Islet of Langerhans (tissue), 1 donor: Measurements from ENCODE around the gene ZSWIM1.
"Not testable (repeated sequence)": the region's sequence is repeated elsewhere in the genome, so short reads cannot be mapped to it uniquely, and the experiment has no call there.

Experiments
- FAIRE-seq: peaks from one replicate; lab custom pipeline; 2011; peaks lifted over from hg19 to GRCh38; lab: Jason Lieb, UNC

Gene ZSWIM1

GRCh38 chr20:45909817-45910669, 29.0 kb downstream of the ZSWIM1 start:
- FAIRE-seq = no peak

DNA sequence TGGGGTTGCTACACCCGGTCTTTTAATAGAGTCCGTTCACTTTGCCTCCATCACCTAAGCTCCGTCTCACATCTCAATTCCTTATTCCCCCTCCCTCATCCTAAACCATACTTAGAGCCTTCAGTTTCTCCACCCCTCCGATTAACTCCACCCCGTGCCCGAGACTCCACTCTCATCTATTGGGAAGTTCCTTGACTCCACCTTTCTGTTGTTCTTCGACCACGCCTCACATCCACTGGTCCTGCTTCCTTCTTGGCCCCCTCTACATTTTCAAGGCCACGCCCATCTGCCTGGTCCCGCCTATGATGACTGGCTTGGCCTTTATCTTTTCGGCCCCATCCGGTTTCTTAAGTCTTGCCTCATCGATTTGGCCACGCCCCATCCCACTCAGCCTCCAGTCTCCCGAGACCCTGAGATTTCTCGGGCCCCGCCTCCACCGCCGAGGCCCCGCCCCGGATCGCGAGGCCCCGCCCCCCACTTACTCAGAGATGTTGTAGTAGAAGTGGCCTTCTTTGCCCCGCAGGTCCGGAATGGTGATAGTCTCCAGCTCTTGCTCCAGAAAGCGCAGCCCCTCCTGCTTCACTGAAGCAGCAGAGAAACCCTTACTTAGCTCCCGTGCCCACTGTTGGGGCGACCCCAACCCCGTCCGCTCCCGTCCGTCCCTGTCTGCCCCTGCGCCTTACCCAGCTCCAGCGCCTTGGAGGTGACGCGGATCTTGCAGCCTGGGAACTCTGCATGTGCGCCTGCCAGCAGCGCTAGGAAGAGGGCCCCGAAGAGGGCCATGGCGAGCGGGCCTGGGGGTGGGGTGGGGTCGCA, 29.9 kb downstream of the ZSWIM1 start:
- FAIRE-seq = no peak

DNA sequence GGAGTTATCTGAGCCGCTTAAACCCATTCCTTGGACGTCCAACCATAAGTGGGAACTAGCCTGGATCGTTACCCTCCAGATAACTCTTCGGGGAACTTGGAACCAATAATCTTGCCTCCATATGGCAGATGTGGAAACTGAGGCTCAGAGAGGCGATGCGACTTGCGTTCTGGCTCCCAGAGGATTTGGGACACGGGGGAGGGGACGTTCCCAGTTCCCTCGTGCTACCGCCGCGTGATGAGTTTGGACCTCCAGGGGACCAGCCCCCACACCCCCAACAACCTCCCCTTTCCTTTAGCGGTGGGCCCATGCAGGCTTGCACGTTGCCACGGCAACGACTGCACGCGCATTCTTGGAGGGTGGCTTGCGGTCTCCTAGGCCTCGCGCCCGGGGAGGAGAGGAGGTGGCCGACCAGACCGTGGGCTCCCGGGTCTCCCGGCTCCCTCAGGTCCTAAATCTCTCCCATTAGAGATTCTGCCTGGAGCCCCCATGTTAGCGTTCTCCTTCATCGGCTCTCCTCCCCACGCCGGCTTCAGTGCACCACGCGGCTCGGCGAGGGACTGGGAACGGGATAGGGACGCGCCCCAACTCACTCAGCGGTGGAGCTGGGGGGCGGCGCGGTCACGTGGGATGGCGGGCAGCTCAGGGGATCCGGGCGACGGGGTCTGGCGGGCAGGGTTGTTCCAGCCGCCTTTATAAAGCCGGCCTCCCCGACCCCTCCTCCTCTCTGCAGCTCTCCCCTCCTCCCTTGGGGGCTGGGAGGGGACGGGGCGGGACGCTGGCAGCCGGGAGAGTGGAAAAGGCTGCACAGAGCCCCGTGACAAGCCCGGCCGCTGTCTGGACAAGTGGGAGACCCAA, 30.7 kb downstream of the ZSWIM1 start, which contains the start of gene PLTP:
Gene PLTP (minus strand): TSS at position 670 of the 858 bp plus-strand sequence. CDS start 703 bp downstream, outside the sequence.
- FAIRE-seq = no peak

DNA sequence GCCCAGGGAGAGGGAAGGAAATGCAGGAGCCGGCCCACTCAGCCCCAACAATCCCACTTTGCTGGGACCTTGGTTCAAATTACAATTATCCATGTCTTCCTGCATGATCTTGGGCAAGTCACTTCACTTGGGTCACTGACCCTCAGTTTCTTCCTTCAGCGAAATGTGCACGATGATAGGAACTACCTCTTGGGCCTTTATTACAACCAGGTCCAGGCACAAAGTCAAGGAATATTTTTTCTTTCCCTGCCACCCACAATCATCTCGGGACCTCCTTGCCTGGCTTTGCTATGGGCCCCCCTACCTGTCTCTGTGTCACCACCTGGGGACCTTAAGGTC, 31.3 kb downstream of the ZSWIM1 start:
- no peak for FAIRE-seq

DNA sequence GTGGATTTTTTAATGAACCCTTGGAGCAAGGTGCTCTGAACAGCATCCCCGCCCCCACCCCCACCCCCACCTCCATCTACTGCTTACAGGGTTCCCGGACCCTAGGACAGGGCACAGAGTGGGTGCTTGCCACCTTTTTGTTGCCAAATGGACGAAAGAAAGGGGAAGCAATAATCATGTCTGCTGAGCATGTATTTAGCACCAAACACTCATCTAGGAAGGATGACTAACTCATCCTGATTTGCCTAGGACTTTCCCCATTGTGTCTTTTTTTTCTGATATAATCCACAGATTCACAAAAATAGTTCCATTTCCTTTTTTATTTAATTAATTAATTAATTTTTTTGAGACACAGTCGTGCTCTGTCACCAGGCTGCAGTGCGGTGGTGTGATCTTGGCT, 32.1 kb downstream of the ZSWIM1 start:
- no peak for FAIRE-seq

DNA sequence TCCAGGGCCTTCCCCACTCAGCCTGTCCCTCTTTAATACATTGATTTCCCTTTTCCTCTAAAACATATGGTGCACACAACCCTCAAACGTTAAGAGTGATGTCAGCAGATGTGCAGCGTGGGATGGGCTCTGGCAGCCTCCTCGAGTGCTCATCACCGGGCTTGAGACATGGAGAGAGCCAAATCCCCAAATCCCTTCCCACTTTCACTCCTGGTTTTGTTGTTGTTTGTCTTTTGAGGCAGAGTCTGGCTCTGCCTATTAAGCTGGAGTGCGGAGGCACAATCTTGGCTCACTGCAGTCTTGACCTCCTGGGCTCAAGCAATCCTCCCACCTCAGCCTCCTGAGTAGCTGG, 36.7 kb downstream of the ZSWIM1 start:
- no peak for FAIRE-seq

DNA sequence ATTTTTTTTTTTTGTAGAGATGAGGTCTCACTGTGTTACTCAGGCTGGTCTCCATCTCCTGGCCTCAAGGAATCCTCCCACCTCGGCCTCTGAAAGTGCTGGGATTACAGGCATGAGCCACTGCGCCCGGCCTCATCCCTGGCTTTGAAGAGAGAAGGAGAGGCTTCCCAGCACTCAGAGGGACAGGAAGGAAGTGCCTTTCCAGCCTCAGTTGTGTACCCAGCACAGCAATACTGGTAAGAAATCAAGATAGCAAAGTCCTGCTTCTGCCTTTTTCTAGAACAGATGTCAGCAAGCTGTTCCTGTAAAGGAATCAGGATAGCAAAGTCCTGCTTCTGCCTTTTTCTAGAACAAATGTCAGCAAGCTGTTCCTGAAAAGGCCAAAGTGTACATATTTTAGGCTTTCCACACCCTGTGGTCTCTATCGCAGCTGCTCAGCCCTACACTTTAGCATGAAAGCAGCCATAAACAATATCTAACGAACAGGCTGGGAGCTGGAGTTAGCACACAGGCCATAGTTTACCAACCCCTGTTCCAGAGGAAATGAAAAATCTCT, 37.2 kb downstream of the ZSWIM1 start:
- FAIRE-seq = no peak

GRCh38 chr20:45918779-45919537, 37.9 kb downstream of the ZSWIM1 start:
- FAIRE-seq = no peak

DNA sequence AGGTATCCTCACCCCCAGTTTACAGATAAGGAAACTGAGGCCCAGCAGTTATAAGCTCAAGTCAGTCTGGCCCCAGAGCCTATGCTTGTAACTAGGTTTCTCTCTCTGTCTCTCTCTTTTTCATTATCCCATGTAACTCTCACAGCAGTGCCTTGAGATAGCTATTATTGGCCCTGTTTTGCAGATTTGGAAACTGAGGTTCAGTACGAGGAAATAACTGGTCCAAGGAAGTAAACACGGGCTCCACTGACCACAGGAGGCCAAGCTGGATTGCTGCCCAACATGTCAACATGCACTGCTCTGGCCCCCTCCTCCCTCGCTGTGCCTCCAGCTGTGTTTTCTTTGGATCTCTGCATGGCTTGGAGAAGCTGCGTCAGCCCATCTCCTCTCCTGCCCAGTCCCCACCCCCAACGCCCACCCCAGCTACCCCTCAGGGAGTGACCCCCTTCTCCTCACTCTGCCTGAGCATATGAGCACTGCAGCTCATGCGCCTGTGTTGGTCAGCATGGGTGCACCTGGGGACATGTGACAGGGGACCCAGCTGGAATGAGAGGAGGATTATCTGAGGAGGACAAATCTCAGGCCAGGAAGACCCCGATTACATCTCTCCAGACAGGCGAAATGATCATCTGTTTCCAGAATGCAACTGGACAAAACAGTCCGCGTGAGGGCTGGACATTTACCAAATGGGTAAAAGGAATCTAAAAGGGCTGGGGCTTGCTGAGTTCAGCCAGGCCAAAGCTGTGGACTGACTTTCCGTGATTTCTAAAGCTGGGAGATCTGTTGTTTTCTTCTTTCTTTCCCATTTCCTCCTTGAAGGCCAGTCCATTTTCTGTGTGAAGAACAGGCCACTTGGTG, 38.7 kb downstream of the ZSWIM1 start:
- FAIRE-seq = no peak

DNA sequence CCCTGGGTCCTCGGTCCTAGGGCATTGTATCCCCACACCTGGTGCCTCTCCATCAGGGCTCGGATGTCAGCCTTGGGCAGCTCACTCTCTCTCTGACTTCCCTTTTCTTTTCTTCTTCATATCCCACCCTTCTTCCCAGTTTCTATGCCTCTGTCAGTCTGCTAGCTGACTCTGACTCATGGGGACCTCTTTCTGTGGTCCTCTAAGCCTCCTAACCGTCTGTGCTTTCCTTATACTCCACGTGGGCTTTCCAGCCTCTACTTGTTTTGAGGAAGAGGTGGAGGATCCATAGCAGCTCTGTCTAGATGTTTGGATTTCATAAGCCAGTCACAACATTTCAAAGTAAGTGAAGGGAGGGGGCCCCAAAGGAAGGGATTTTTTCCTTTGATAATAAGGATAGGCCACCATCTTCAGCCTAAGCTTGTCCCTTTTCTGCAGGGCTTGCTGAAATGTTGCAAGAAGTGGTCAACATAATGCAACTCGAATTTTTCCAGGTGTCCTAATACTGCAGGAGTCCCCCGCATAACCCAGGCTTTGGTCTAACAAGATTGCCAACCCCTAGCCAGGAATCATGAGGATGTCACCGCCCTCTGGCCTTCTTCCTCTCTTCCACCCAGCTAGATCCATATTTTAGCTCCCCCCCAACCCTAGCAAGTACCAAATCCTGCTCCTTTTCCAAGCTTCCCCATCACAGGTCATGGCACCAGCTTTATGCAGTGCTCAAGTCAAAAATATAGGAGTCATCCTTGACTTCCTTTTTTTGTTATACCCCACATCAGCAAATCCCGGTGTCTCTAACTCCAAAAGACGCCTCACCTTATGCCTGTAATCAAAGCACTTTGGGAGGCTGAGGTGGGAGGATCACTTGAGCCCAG, 39.7 kb downstream of the ZSWIM1 start:
- FAIRE-seq = no peak

DNA sequence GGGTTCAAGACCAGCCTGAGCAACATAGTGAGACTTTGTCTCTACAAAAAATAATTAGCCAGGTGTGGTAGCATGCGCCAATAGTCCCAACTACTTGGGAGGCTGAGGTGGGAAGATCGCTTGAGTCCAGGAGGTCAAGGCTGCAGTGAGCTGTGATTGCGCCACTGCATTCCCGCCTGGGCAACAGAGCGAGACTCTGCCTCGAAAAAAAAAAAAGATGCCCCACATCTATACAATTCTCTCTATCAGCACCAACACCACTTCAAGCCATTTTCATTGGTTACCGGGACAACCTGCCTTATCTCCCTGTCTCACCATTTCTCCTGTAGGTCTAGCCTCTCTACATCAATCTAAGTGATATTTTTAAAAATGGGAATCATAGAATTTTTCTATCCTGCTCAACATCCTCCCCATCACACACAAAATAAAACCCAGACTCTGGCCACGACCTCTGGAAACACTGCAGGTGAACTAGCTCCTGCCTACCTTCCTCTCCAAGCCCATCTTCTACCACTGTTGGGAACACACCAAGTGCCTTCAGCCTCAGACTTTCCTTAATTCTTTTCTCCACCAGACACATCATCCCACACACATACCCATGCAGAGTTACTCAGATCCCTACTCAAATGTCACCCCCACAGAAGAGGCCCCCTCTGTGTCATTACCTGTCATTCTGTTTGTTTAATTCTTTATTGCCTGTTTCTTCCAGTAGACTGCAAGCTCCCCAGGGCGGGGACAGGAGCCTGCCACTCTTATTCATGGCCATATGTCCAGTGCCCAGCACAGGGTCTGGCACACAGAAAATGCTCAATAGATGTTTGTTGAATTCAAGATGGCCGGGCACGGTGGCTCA, 40.5 kb downstream of the ZSWIM1 start:
- no peak for FAIRE-seq

DNA sequence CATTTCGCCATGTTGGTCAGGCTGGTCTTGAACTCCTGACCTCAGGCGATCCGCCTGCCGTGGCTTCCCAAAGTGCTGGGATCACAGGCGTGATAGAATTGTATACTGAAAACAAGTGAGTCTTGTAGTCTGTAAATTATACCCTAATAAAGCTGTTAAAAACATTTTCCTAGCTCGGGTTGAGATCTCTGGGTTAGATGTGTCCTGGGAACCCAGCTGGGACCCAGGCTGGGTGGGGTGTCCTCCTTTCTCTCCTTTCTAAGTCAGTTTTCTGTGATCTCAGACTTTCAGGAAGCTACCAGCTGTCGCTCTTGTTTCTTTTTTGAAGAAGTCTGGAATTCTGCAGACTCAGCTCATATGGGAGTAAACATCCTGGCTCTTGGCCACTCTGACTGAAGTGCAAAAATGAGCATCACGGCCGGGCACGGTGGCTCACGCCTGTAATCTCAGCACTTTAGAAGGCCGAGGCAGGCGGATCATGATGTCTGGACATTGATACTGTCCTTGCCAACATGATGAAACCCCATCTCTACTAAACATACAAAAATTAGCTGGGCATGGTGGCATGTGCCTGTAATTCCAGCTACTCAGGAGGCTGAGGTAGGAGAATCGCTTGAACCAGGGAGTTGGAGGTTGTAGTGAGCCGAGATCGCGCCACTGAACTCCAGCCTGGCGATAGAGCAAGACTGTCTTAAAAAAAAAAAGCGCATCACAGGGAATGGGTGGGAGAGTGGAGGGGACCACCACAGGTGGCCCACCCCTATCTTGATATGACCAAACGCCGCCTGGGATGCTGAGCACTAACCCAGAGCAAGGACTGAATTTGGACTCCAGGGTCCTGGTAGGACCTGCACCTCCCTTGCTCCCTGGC, 43.6 kb downstream of the ZSWIM1 start:
- FAIRE-seq = peak; percentile 95

DNA sequence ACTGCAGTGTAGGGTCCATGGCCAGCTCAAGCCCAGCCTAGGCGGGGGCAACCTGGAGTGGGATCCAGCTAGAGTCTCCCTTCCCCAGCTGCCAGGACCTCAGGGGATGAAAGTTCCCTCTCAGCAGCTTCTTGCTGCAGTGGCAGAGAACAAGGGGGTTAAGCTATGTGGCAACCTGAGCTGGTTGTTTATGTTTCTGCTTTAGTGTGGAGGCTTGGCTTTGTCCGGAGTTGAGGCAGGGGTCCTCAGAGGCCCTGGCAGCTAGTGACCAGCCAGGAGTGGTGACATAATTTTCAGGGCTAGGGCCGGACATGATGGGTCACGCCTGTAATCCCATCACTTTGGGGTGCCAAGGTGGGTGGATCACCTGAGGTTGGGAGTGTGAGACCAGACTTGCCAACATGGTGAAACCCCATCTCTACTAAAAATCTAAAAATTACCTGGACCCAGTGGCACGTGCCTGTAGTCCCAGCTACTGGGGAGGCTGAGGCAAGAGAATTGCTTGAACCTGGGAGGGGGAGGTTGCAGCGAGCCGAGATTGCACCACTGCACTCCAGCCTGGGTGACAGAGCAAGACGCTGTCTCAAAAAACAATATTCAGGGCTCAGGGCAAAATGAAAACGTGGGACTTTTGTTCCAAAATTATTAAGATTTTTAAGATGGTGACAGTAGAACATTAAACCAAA, 44.9 kb downstream of the ZSWIM1 start:
- no peak for FAIRE-seq

- no peak for FAIRE-seq
Observed at GRCh38 chr20:45926731-45927070, 45.7 kb downstream of the ZSWIM1 start.

- no peak for FAIRE-seq
Observed at GRCh38 chr20:45927071-45927878, 46.2 kb downstream of the ZSWIM1 start.

DNA sequence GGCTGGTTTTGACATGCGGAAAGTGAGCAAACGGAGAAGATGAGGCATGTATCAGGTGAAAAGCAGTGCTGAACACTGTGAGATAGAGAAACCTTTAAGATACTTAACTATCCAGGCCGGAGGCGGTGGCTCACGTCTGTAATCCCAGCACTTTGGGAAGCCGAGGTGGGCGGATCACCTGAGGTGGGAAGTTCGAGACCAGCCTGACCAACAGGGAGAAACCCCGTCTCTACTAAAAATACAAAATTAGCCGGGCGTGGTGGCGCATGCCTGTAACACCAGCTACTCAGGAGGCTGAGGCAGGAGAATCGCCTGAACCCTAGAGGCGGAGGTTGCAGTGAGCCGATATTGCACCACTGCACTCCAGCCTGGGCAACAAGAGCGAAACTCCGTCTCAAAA, 50.7 kb downstream of the ZSWIM1 start:
- FAIRE-seq = not testable (repeated sequence)
